Right lobe of liver (tissue), 6 donors: ENCODE measurements around the gene PTP4A2. TPM values are rescaled to one million over a fixed set of nuclear protein-coding genes. Genes with fewer than 3 reads are reported as not detected.
A peak's percentile ranks its signal among the peaks of the same experiment; 100 is the strongest.

Experiments used
- ATAC-seq, 4 donors: fragments of 200-7000 bp; cut with Tn5 transposase; one replicate each; pipeline ENCODE4 v1.9.1; 2020; ENCODE audit warnings: mild to moderate bottlenecking in 4 of 4, moderate library complexity in 4 of 4
- DNase-seq, 3 donors: peaks; one replicate each; pipeline ENCODE4 v3.0.0-alpha.2; 2020
- H3K27ac ChIP-seq, 3 donors: fragments of 200-600 bp; one replicate each; pipeline ENCODE4 v1.8.0; 2022
- H3K27me3 ChIP-seq, 2 donors: fragments of 200-600 bp; one replicate each; pipeline ENCODE4 v1.8.0; 2022
- H3K36me3 ChIP-seq, 4 donors: fragments of 200-600 bp; sonication (generic) in 1 of 4; one replicate each; pipeline versions ENCODE4 v1.5.1 to v1.8.0; 2017 to 2022; ENCODE audit warnings: control low read depth in 1 of 4
- H3K4me1 ChIP-seq, 4 donors: fragments of 200-600 bp; sonication (generic) in 1 of 4; one replicate each; pipeline versions ENCODE4 v1.5.1 to v1.8.0; 2017 to 2022; ENCODE audit warnings: control low read depth in 1 of 4
- H3K4me3 ChIP-seq, 3 donors: fragments of 200-600 bp; one replicate each; pipeline ENCODE4 v1.8.0; 2022
- H3K9me3 ChIP-seq, 4 donors: fragments of 200-600 bp; sonication (generic) in 1 of 4; one replicate each; pipeline versions ENCODE4 v1.5.1 to v1.8.0; 2017 to 2022; ENCODE audit warnings: control low read depth in 1 of 4
- POLR2A ChIP-seq: fragments of 450-650 bp; IDR thresholded peaks from one replicate; pipeline ENCODE4 v1.6.1; 2017; ENCODE audit warnings: antibody characterized with exemption, mild to moderate bottlenecking
- WGBS: methylation state at CpG from one replicate; pipeline ENCODE4 v1.1.6; 2018; ENCODE audit warnings: low coverage, low lambda C conversion rate; ENCODE audit not compliant: insufficient coverage; ENCODE audit errors: missing lambda C conversion rate; 5-methylcytosine and 5-hydroxymethylcytosine counted together
- intact Hi-C, 2 donors: fragments of 100-400 bp; cut with DNase I; formaldehyde crosslinking; loops; one replicate each; pipeline versions ENCODE4 v1.11.2 to v1.14.1; 2022
- total RNA-seq, 6 experiments: library from RNA; depleted of rRNA in 2 of 6; stranded (reverse); fragments of >200 nt in 2 of 6; fragmentation: NEBNext Ultra II Directional in 3 of 6; extraction: Animal tissue kit (Norgen Biotek cat#: 25700) in 3 of 6; gene quantifications; one replicate each; pipeline versions ENCODE4 v1.1.0 to v1.2.4, GENCODE V29; 2016 to 2023
- TF ChIP-seq, protein P1 (sequence below), 4 donors: fragments of 200-600 bp in 3 of 4; fragments of 450-650 bp in 1 of 4; IDR thresholded peaks; one replicate each; pipeline versions ENCODE4 v1.5.1 to v1.8.0; 2016 to 2022; ENCODE audit warnings: antibody characterized with exemption in 4 of 4, mild to moderate bottlenecking in 2 of 4
- donor health status: DM: no; HTN: yes; CAD: no.
- donor health status: DM: no; HTN: no; CAD: no.
- donor health status: DM: no; HTN: no; CAD: no.
- donor health status: DM: no; HTN: yes; CAD: no.
- donor health status: DM: no; HTN: yes; CAD: no.

The PTP4A2 gene
- total RNA-seq, 6 experiments from 2014 or later, result 66.3 to 143 (median 117) TPM

DNA sequence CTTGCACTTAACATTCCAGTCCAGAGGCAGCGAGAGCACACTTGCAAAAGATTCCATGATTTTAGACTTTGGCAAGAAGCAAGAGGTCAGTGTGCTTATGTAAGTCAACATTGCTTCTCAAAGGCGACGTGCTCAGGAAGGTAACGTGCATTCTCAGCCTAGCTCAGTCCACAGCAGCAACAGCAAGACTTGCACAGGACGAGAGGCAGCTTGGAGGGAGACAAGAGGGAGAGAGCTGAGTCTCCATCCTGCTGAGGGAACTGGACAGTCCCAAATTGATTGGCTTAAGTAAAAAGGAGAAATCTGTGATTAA, 56.5 kb downstream of the PTP4A2 start:
- peaks cover 0 to 14% (median 2%) of the 10 kb centered on the region in 4 donors for H3K4me1 ChIP-seq

GRCh38 chr1:31880957-31881687, 57.0 kb downstream of the PTP4A2 start:
- 22% methylated on average over 8 of the region's 8 CpGs for WGBS
- intact Hi-C loops, result no loop called here

More for the DNA sequence above, 56.5 kb downstream of the PTP4A2 start:
- Histone ChIP-seq H3K36me3 (no peaks in the 10 kb centered on the region), H3K4me3 (peak overlapping the region in 1 of 3 donors; percentile 42), H3K9me3 (no peaks in the 10 kb centered on the region), H3K27ac (peak overlapping the region in 1 of 3 donors; percentile 81), H3K27me3 (no peaks in the 10 kb centered on the region)
- intact Hi-C loops, result no loop called here
- ATAC-seq (peak; percentile 82 to 89 (median 88)), DNase-seq (peak in 1 of 3 donors; percentile 52)
- TF ChIP-seq POLR2A, result no peak
- 43% methylated on average over 5 of the region's 5 CpGs for WGBS

GRCh38 chr1:31879981-31880608, 58.1 kb downstream of the PTP4A2 start:
- H3K4me1 ChIP-seq, result peaks cover 0 to 19% (median 2%) of the 10 kb centered on the region in 4 donors
- H3K4me3 ChIP-seq, result no peak overlapping the region
- intact Hi-C loops, result no loop called here
- WGBS, result 69% methylated on average over 3 of the region's 4 CpGs
- no peaks in the 10 kb centered on the region for H3K36me3 ChIP-seq
- peak overlapping the region in 1 of 3 donors; percentile 81 for H3K27ac ChIP-seq
- ATAC-seq (peak in 1 of 4 donors; percentile 47), DNase-seq (no peak)
- no peaks in the 10 kb centered on the region for H3K27me3 ChIP-seq
- no peak for TF ChIP-seq POLR2A
- TF ChIP-seq, protein P1, sequence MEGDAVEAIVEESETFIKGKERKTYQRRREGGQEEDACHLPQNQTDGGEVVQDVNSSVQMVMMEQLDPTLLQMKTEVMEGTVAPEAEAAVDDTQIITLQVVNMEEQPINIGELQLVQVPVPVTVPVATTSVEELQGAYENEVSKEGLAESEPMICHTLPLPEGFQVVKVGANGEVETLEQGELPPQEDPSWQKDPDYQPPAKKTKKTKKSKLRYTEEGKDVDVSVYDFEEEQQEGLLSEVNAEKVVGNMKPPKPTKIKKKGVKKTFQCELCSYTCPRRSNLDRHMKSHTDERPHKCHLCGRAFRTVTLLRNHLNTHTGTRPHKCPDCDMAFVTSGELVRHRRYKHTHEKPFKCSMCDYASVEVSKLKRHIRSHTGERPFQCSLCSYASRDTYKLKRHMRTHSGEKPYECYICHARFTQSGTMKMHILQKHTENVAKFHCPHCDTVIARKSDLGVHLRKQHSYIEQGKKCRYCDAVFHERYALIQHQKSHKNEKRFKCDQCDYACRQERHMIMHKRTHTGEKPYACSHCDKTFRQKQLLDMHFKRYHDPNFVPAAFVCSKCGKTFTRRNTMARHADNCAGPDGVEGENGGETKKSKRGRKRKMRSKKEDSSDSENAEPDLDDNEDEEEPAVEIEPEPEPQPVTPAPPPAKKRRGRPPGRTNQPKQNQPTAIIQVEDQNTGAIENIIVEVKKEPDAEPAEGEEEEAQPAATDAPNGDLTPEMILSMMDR (IDR thresholded peaks at IDR 0.05), result no peak
- H3K9me3 ChIP-seq, result no peaks in the 10 kb centered on the region

More at GRCh38 chr1:31880957-31881687, 57.0 kb downstream of the PTP4A2 start:
- peak overlapping the region in 2 of 3 donors; percentile 34 to 81 for H3K27ac ChIP-seq
- peak; percentile 20 to 66 (median 52) for ATAC-seq
- H3K36me3 ChIP-seq, result no peaks in the 10 kb centered on the region
- peaks cover 0 to 16% (median 2%) of the 10 kb centered on the region in 4 donors for H3K4me1 ChIP-seq
- TF ChIP-seq POLR2A, result no peak
- TF ChIP-seq, protein P1 (IDR thresholded peaks at IDR 0.05), result peak in 1 of 4 donors; percentile 4
- H3K27me3 ChIP-seq, result no peaks in the 10 kb centered on the region
- DNase-seq, result no peak
- peak overlapping the region in 1 of 3 donors; percentile 42 for H3K4me3 ChIP-seq
- no peaks in the 10 kb centered on the region for H3K9me3 ChIP-seq

GRCh38 chr1:31878058-31878457, 60.1 kb downstream of the PTP4A2 start:
- intact Hi-C loops, result no loop called here
- Histone ChIP-seq H3K27me3 (no peaks in the 10 kb centered on the region), H3K4me1 (peaks cover 0 to 19% (median 2%) of the 10 kb centered on the region in 4 donors), H3K36me3 (no peaks in the 10 kb centered on the region), H3K27ac (no peak overlapping the region), H3K4me3 (no peak overlapping the region), H3K9me3 (no peaks in the 10 kb centered on the region)
- TF ChIP-seq, protein P1 (IDR thresholded peaks at IDR 0.05), result no peak
- TF ChIP-seq POLR2A, result no peak
- ATAC-seq (no peak), DNase-seq (no peak)
- 77% methylated on average over 3 of the region's 6 CpGs for WGBS

DNA sequence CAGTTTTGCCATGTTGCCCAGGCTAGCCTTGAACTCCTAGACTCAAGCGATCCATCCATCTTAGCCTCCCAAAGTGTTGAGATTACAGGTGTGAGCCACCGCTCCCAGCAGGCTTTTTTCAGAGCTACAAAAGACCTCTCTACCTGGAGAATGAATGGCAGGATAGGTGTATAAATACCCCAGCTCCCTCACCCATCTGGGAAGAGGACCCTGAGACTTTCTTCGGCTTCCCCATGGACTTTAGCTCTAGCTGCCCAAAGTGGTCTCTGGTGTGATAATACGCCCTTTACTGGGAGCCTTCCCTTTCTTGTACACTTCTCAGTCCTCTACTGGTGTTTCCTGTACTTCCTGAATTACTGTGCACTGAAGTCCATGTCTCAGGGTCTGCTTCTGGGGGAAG, 60.6 kb downstream of the PTP4A2 start:
- Histone ChIP-seq H3K27ac (no peak overlapping the region), H3K36me3 (no peaks in the 10 kb centered on the region), H3K27me3 (no peaks in the 10 kb centered on the region), H3K4me1 (peaks cover 0 to 19% (median 2%) of the 10 kb centered on the region in 4 donors), H3K4me3 (no peak overlapping the region), H3K9me3 (no peaks in the 10 kb centered on the region)
- TF ChIP-seq, protein P1 (IDR thresholded peaks at IDR 0.05), result no peak
- no peak for TF ChIP-seq POLR2A
- intact Hi-C loops, result no loop called here
- ATAC-seq (no peak), DNase-seq (peak in 1 of 3 donors; percentile 7)
- 73% methylated on average over 4 of the region's 4 CpGs for WGBS
